B cell (primary cell): ENCODE results near the gene SIK1. TPM values are rescaled to one million over a fixed set of nuclear protein-coding genes. Genes with fewer than 3 reads are reported as not detected.
A peak's percentile ranks its signal among the peaks of the same experiment; 100 is the strongest.

Source experiments
- ATAC-seq: fragments of 200-7000 bp; cut with Tn5 transposase; one replicate; pipeline ENCODE4 v1.10.0; 2021; ENCODE audit warnings: low read depth, mild to moderate bottlenecking, moderate number of reproducible peaks, moderate library complexity
- CTCF ChIA-PET: fragments of 350-600 bp; sonication (Branson Sonifier 250); formaldehyde crosslinking; loops from one replicate; lab custom pipeline; 2021; ENCODE audit warnings: antibody characterized with exemption, inconsistent platforms; lab: Charles Lee
- POLR2A ChIA-PET: fragments of 350-600 bp; sonication (Branson Sonifier 250); formaldehyde crosslinking; loops from one replicate; lab custom pipeline; 2021; ENCODE audit warnings: antibody characterized with exemption; lab: Charles Lee
- DNase-seq: peaks from one replicate; pipeline ENCODE4 v3.0.0; 2013
- H2AFZ ChIP-seq: 2 replicates; pipeline ENCODE4 v1.6.1; 2012; ENCODE audit warnings: mild to moderate bottlenecking, low read depth, low read length; ENCODE audit not compliant: insufficient read depth, poor library complexity, severe bottlenecking
- H3K27ac ChIP-seq, 2 donors: 1 replicate in 1 of 2; 2 replicates in 1 of 2; pipeline ENCODE4 v1.5.1; 2012 to 2013; ENCODE audit warnings: low read length in 2 of 2, mild to moderate bottlenecking in 2 of 2, moderate library complexity in 1 of 2
- H3K27me3 ChIP-seq, 4 experiments: fragments of 200-600 bp in 1 of 4; sonication (generic) in 1 of 4; replicated peaks in 1 of 4; 1 replicate in 2 of 4; 2 replicates in 2 of 4; pipeline versions ENCODE4 v1.6.1 to v1.7.0; 2013 to 2016; ENCODE audit warnings: low read length in 3 of 4, mild to moderate bottlenecking in 2 of 4, mixed read lengths in 1 of 4, moderate library complexity in 1 of 4; ENCODE audit not compliant: insufficient read depth in 4 of 4, control insufficient read depth in 3 of 4; ENCODE audit errors: control extremely low read depth in 1 of 4
- H3K36me3 ChIP-seq, 2 experiments: replicated peaks in 1 of 2; 1 replicate in 1 of 2; 2 replicates in 1 of 2; pipeline versions ENCODE4 v1.6.1 to v1.7.1; 2013; ENCODE audit warnings: low read length in 1 of 2; ENCODE audit not compliant: insufficient read depth in 2 of 2, control insufficient read depth in 1 of 2; ENCODE audit errors: control extremely low read depth in 1 of 2, extremely low read depth in 1 of 2
- H3K4me1 ChIP-seq, 2 donors: fragments of 200-600 bp in 1 of 2; sonication (generic) in 1 of 2; 1 replicate in 1 of 2; 2 replicates in 1 of 2; pipeline versions ENCODE4 v1.5.1 to v1.6.1; 2013 to 2017; ENCODE audit warnings: low read length in 2 of 2; ENCODE audit not compliant: control insufficient read depth in 2 of 2, insufficient read depth in 2 of 2
- H3K4me2 ChIP-seq: replicated peaks from 2 replicates; pipeline ENCODE3; 2012; ENCODE audit warnings: mild to moderate bottlenecking, low read depth, low read length; ENCODE audit not compliant: poor library complexity, severe bottlenecking
- H3K4me3 ChIP-seq, 5 experiments: fragments of 200-600 bp in 1 of 5; sonication (generic) in 1 of 5; 1 replicate in 3 of 5; 2 replicates in 2 of 5; pipeline versions ENCODE4 v1.5.1 to v1.7.0; 2011 to 2016; ENCODE audit warnings: low read length in 4 of 5, mild to moderate bottlenecking in 4 of 5, low read depth in 2 of 5, control low read depth in 1 of 5, moderate library complexity in 1 of 5; ENCODE audit not compliant: insufficient read depth in 1 of 5; ENCODE audit errors: control extremely low read depth in 1 of 5, extremely low read depth in 1 of 5
- H3K79me2 ChIP-seq: fragments of 200-600 bp; sonication (generic); one replicate; pipeline ENCODE4 v1.6.0; 2016; ENCODE audit warnings: low read length; ENCODE audit not compliant: control insufficient read depth, insufficient read depth
- H3K9ac ChIP-seq: fragments of 200-600 bp; sonication (generic); 2 replicates; pipeline ENCODE4 v1.6.1; 2017; ENCODE audit warnings: mild to moderate bottlenecking, low read length, moderate library complexity
- H3K9me3 ChIP-seq, 3 donors: one replicate each; pipeline versions ENCODE4 v1.6.1 to v1.7.1; 2013; ENCODE audit warnings: low read length in 2 of 3; ENCODE audit not compliant: control insufficient read depth in 2 of 3, insufficient read depth in 1 of 3; ENCODE audit errors: control extremely low read depth in 1 of 3
- H4K20me1 ChIP-seq: 2 replicates; pipeline ENCODE4 v1.6.0; 2012; ENCODE audit warnings: mild to moderate bottlenecking, low read length; ENCODE audit not compliant: insufficient read depth, control insufficient read depth, poor library complexity, severe bottlenecking
- H3K27ac Mint-ChIP-seq: one replicate; pipeline ENCODE4 v1.8.0; 2021; ENCODE audit warnings: mixed read lengths
- H3K27me3 Mint-ChIP-seq: one replicate; pipeline ENCODE4 v1.8.0; 2021; ENCODE audit warnings: mixed read lengths
- H3K4me1 Mint-ChIP-seq: one replicate; pipeline ENCODE4 v1.8.0; 2021; ENCODE audit warnings: mixed read lengths
- H3K4me3 Mint-ChIP-seq: one replicate; pipeline ENCODE4 v1.8.0; 2021; ENCODE audit warnings: mixed read lengths
- H3K9me3 Mint-ChIP-seq: one replicate; pipeline ENCODE4 v1.8.0; 2022; ENCODE audit warnings: mixed read lengths; ENCODE audit not compliant: insufficient read depth
- CTCF ChIP-seq: fragments of 200-600 bp; IDR thresholded peaks from one replicate; pipeline ENCODE4 v1.8.0; 2022; ENCODE audit warnings: antibody characterized with exemption, mild to moderate bottlenecking
- EZH2 ChIP-seq: IDR thresholded peaks from 2 replicates; pipeline ENCODE4 v1.6.1; 2012; ENCODE audit warnings: borderline replicate concordance, low read depth, mild to moderate bottlenecking, moderate library complexity, low read length; ENCODE audit not compliant: insufficient read depth, poor library complexity, severe bottlenecking
- WGBS: methylation state at CpG from one replicate; pipeline ENCODE4 v1.1.5; 2013; ENCODE audit warnings: missing lambda C conversion rate; ENCODE audit not compliant: insufficient coverage; 5-methylcytosine and 5-hydroxymethylcytosine counted together
- intact Hi-C: fragments of 100-400 bp; cut with micrococcal nuclease; formaldehyde crosslinking; loops from one replicate; pipeline ENCODE4 v1.10.0; 2022
- polyA plus RNA-seq: library from polyadenylated mRNA; depleted of rRNA; stranded (reverse); fragments of >200 nt; gene quantifications from 2 replicates; pipeline ENCODE4 v1.2.3, GENCODE V29; 2012
- total RNA-seq, 2 donors: library from RNA; stranded (reverse); fragments of 120-200 nt in 1 of 2; gene quantifications; 1 replicate in 1 of 2; 2 replicates in 1 of 2; pipeline versions ENCODE4 v1.2.3 to v1.2.4, GENCODE V29; 2013 to 2022

SIK1 gene
- total and polyA plus RNA-seq, 2 donors (not counting 1 experiment from before 2014, with no cell fraction given), result 97.7 to 155 TPM

DNA sequence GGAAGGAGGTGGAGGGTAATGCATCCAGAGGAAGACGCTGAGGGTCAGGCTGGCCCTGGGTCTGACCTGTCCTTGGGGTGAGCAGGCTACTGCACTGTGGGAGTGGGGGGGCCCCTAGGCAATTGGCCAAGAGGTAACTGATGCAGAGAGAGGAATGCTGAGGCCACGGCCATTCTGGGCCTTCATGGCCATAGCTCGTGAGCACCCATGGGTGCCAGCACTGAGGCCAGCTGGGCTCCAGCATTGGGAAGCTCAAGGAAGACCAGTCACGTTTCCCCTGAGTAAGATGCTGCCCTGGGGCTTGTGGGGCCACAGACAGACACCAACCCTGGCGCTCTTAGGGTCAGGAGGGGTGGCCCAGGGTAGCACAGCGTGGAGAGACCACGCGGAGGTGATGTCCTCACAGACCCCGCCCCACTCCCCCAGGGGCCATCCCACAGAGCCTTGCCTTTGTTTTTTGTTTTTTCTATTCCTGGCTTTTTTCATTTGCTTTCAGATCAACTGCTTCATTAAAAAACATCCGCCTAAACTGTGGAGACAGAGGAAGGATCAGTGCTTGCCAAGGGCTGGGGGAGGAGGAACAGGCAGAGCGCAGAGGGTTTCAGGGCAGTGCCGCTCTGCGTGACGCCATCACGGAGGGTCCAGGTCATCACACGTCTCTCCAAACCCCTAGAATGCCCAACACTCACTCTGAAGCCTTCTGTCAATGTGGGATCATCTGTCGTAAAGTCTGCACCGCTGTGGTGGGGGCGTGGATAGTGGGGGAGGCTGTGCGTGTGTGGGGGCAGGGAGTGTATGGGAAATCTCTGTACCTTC lies 61.1 kb downstream of the SIK1 start:
- no peaks in the 10 kb centered on the region for H3K9me3 ChIP-seq
- no peak for DNase-seq
- CTCF ChIA-PET, result no interaction called here
- POLR2A ChIA-PET, result no interaction called here
- Mint-ChIP-seq H3K9me3 (no peaks in the 10 kb centered on the region), H3K27ac (no peak overlapping the region), H3K4me3 (no peak overlapping the region), H3K27me3 (no peaks in the 10 kb centered on the region), H3K4me1 (peaks cover 56% of the 10 kb centered on the region)
- intact Hi-C loops, result no loop called here
- no peak overlapping the region for H3K27ac ChIP-seq
- H3K79me2 ChIP-seq, result no peaks in the 10 kb centered on the region
- no peaks in the 10 kb centered on the region for H3K27me3 ChIP-seq
- WGBS, result 97% methylated on average over 14 of the region's 20 CpGs
- no peak overlapping the region for H3K9ac ChIP-seq
- ATAC-seq, result no peak
- H3K36me3 ChIP-seq, result no peaks in the 10 kb centered on the region
- no peaks in the 10 kb centered on the region for H4K20me1 ChIP-seq
- peaks cover 27 to 48% of the 10 kb centered on the region in 2 donors for H3K4me1 ChIP-seq
- TF ChIP-seq EZH2, result no peak
- no peak for TF ChIP-seq CTCF
- H2AFZ ChIP-seq, result no peak overlapping the region
- H3K4me3 ChIP-seq, result no peak overlapping the region
- no peak overlapping the region for H3K4me2 ChIP-seq

DNA sequence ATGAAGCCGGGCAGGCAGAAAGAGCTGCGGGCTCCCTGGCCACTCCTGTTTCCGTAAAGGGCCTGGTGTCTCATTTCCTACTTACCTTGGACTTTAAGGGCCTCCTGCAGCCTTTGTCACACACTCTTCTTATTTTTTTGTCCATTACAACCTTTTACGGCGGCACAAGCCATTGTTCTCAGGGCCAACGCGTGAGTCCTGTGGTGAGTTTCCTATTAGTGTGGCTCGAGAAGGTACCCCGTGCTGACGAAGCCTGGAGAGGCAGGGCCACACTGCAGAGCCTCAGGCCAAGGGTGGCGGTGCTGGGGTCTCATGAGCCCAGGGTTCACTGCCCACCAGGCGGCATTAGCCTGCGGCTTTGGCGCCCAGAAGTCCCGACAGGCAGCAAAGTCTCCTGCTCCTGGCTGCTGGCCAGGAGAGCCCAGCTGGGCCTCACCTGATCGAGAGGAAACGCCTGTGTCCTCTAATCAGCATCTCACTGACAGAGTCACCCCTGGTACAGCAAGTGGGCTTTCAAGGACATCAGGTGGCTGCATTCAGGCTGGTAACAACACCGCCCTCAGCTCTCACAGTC lies 62.0 kb downstream of the SIK1 start:
- Histone ChIP-seq H3K9ac (no peak overlapping the region), H3K27ac (no peak overlapping the region), H2AFZ (no peak overlapping the region), H4K20me1 (no peaks in the 10 kb centered on the region), H3K4me2 (no peak overlapping the region), H3K27me3 (no peaks in the 10 kb centered on the region), H3K79me2 (no peaks in the 10 kb centered on the region), H3K4me1 (peaks cover 36 to 48% of the 10 kb centered on the region in 2 donors), H3K4me3 (no peak overlapping the region), H3K36me3 (no peaks in the 10 kb centered on the region), H3K9me3 (no peaks in the 10 kb centered on the region)
- H3K27me3 Mint-ChIP-seq, result no peaks in the 10 kb centered on the region
- CTCF ChIA-PET, result no interaction called here
- no peaks in the 10 kb centered on the region for H3K9me3 Mint-ChIP-seq
- no peak for ATAC-seq
- POLR2A ChIA-PET, result no interaction called here
- TF ChIP-seq EZH2, result no peak
- TF ChIP-seq CTCF, result no peak
- intact Hi-C loops, result no loop called here
- peaks cover 53% of the 10 kb centered on the region for H3K4me1 Mint-ChIP-seq
- peak overlapping the region; percentile 56 for H3K27ac Mint-ChIP-seq
- H3K4me3 Mint-ChIP-seq, result peak overlapping the region; percentile 18
- no peak for DNase-seq
- 88% methylated on average over 18 of the region's 18 CpGs for WGBS
